Activated CD8-positive, alpha-beta T cell treated with anti-CD3 and anti-CD28 coated beads for 36 hours (primary cell): ENCODE data around the gene CAND2. TPM values are rescaled to one million over a fixed set of nuclear protein-coding genes. Genes with fewer than 3 reads are reported as not detected.
"Not testable (repeated sequence)": the region's sequence is repeated elsewhere in the genome, so short reads cannot be mapped to it uniquely, and the experiment has no call there.

Source experiments
- ATAC-seq: fragments of 200-7000 bp; cut with Tn5 transposase; one replicate; pipeline ENCODE4 v1.10.0; 2021; ENCODE audit warnings: mild to moderate bottlenecking, moderate library complexity
- CTCF ChIA-PET: fragments of 350-600 bp; sonication (Branson Sonifier 250); formaldehyde crosslinking; loops from one replicate; lab custom pipeline; 2021; ENCODE audit warnings: antibody characterized with exemption; lab: Charles Lee
- POLR2A ChIA-PET: fragments of 350-600 bp; sonication (Branson Sonifier 250); formaldehyde crosslinking; loops from one replicate; lab custom pipeline; 2021; ENCODE audit warnings: antibody characterized with exemption; lab: Charles Lee
- DNase-seq: peaks from one replicate; pipeline ENCODE4 v3.0.0-alpha.2; 2020
- H3K27ac Mint-ChIP-seq: one replicate; pipeline ENCODE4 v1.8.0; 2021; ENCODE audit warnings: mild to moderate bottlenecking, mixed read lengths
- H3K27me3 Mint-ChIP-seq: one replicate; pipeline ENCODE4 v1.8.0; 2021; ENCODE audit warnings: mixed read lengths
- H3K36me3 Mint-ChIP-seq: one replicate; pipeline ENCODE4 v1.8.0; 2021; ENCODE audit warnings: low read depth, mixed read lengths
- H3K4me1 Mint-ChIP-seq: one replicate; pipeline ENCODE4 v1.8.0; 2021; ENCODE audit warnings: low read depth, mixed read lengths
- H3K4me3 Mint-ChIP-seq: one replicate; pipeline ENCODE4 v1.8.0; 2021; ENCODE audit warnings: mild to moderate bottlenecking, moderate library complexity, mixed read lengths
- H3K9me3 Mint-ChIP-seq: one replicate; pipeline ENCODE4 v1.8.0; 2021; ENCODE audit warnings: mixed read lengths
- CTCF ChIP-seq: fragments of 200-600 bp; IDR thresholded peaks from one replicate; pipeline ENCODE4 v1.8.0; 2022; ENCODE audit warnings: antibody characterized with exemption, mild to moderate bottlenecking
- intact Hi-C: fragments of 100-400 bp; cut with micrococcal nuclease; formaldehyde crosslinking; loops from one replicate; pipeline ENCODE4 v1.10.0; 2022
- total RNA-seq, 2 experiments: library from RNA; stranded (reverse); gene quantifications; one replicate each; pipeline ENCODE4 v1.2.3, GENCODE V29; 2021

Gene CAND2
- total RNA-seq, 2 experiments from 2014 or later, result 1.5 to 1.9 TPM

- no peak for DNase-seq
- ATAC-seq, result no peak
- intact Hi-C loops, result no loop called here
- H3K27ac Mint-ChIP-seq, result peak overlapping the region; percentile 99
- H3K27me3 Mint-ChIP-seq, result no peaks in the 10 kb centered on the region
- CTCF ChIA-PET, result interaction anchor here (1.0 to 3.6 kb wide), 4 partner anchors 8 to 157 kb away, joined by 3 to 12 read pairs (median 4); no protein-coding TSS in a partner anchor
- H3K36me3 Mint-ChIP-seq, result peaks cover 79% of the 10 kb centered on the region
- peaks cover 30% of the 10 kb centered on the region for H3K4me1 Mint-ChIP-seq
- POLR2A ChIA-PET, result interaction anchor here (0.8 to 9.5 kb wide), 8 partner anchors 9 to 174 kb away, joined by 3 to 155 read pairs (median 6); partner anchors contain the start of gene CAND2
- no peaks in the 10 kb centered on the region for H3K9me3 Mint-ChIP-seq
- TF ChIP-seq CTCF, result no peak
- H3K4me3 Mint-ChIP-seq, result peak overlapping the region; percentile 96
Observed at GRCh38 chr3:12838179-12838965, 41.9 kb downstream of the CAND2 start.

GRCh38 chr3:12839156-12839946, 42.9 kb downstream of the CAND2 start:
- Mint-ChIP-seq H3K27ac (peak overlapping the region; percentile 99), H3K9me3 (no peaks in the 10 kb centered on the region), H3K4me1 (peaks cover 30% of the 10 kb centered on the region), H3K27me3 (no peaks in the 10 kb centered on the region), H3K36me3 (peaks cover 69% of the 10 kb centered on the region), H3K4me3 (peak overlapping the region; percentile 96)
- no peak for DNase-seq
- ChIA-PET CTCF (interaction anchor here (0.7 to 3.6 kb wide), 3 partner anchors 9 to 31 kb away, joined by 3 to 12 read pairs (median 3); no protein-coding TSS in a partner anchor), POLR2A (interaction anchor here (0.6 to 6.3 kb wide), 12 partner anchors 10 to 994 kb away, joined by 3 to 103 read pairs (median 4); partner anchors contain the start of gene RAF1)
- intact Hi-C loops, result no loop called here
- no peak for ATAC-seq
- TF ChIP-seq CTCF, result no peak

- peaks cover 61% of the 10 kb centered on the region for H3K36me3 Mint-ChIP-seq
- H3K27me3 Mint-ChIP-seq, H3K9me3 Mint-ChIP-seq, DNase-seq, intact Hi-C loops, ATAC-seq: not testable (repeated sequence)
- peaks cover 30% of the 10 kb centered on the region for H3K4me1 Mint-ChIP-seq
- H3K4me3 Mint-ChIP-seq, result peak overlapping the region; percentile 96
- CTCF ChIA-PET, result interaction anchor here (1.9 to 4.2 kb wide), 5 partner anchors 8 to 55 kb away, joined by 6 to 36 read pairs (median 11); no protein-coding TSS in a partner anchor
- H3K27ac Mint-ChIP-seq, result peak overlapping the region; percentile 99
- POLR2A ChIA-PET, result interaction anchor here (0.7 to 6.3 kb wide), 22 partner anchors 10 to 639 kb away, joined by 3 to 103 read pairs (median 4); partner anchors contain the start of genes CAND2, NUP210, RAF1 and TSEN2
Observed at GRCh38 chr3:12840148-12840547, 43.7 kb downstream of the CAND2 start.

- peaks cover 57% of the 10 kb centered on the region for H3K36me3 Mint-ChIP-seq
- ChIA-PET CTCF (interaction anchor here (1.0 to 4.2 kb wide), 13 partner anchors 9 to 154 kb away, joined by 3 to 36 read pairs (median 7); no protein-coding TSS in a partner anchor), POLR2A (interaction anchor here (0.7 to 6.3 kb wide), 20 partner anchors 11 to 580 kb away, joined by 3 to 103 read pairs (median 5); partner anchors contain the start of genes CAND2, NUP210, RAF1 and TSEN2)
- ATAC-seq (peak; percentile 11), DNase-seq (no peak)
- TF ChIP-seq CTCF, result no peak
- peak overlapping the region; percentile 99 for H3K27ac Mint-ChIP-seq
- peaks cover 32% of the 10 kb centered on the region for H3K4me1 Mint-ChIP-seq
- intact Hi-C loops, result no loop called here
- H3K9me3 Mint-ChIP-seq, result no peaks in the 10 kb centered on the region
- peak overlapping the region; percentile 96 for H3K4me3 Mint-ChIP-seq
- no peaks in the 10 kb centered on the region for H3K27me3 Mint-ChIP-seq
Observed at GRCh38 chr3:12840591-12841148, 44.2 kb downstream of the CAND2 start.
